HG03039 (cell line): ENCODE measurements around the gene GTF2H4.
"Not testable (repeated sequence)": the region's sequence is repeated elsewhere in the genome, so short reads cannot be mapped to it uniquely, and the experiment has no call there.

Experiments used
- ATAC-seq: cut with Tn5 transposase; IDR thresholded peaks from one replicate; pipeline ENCODE4 v1.9.1; 2021; ENCODE audit warnings: mild to moderate bottlenecking, moderate library complexity; ENCODE audit not compliant: unreplicated experiment

Gene GTF2H4

GRCh38 chr6:30907758-30908591, at the start of gene GTF2H4:
Gene GTF2H4, plus strand, starts transcription at chr6:30908207.
- peak; percentile 88 for ATAC-seq

GRCh38 chr6:30859726-30860125, 48.3 kb upstream of the GTF2H4 start:
- not testable (repeated sequence) for ATAC-seq

- ATAC-seq = no peak
Measured at GRCh38 chr6:30861257-30862048, 46.6 kb upstream of the GTF2H4 start.

GRCh38 chr6:30862156-30862875, 45.7 kb upstream of the GTF2H4 start:
- ATAC-seq = no peak

GRCh38 chr6:30864325-30864724, 43.7 kb upstream of the GTF2H4 start:
- ATAC-seq = no peak

- ATAC-seq = not testable (repeated sequence)
Measured at GRCh38 chr6:30869241-30869749, 38.7 kb upstream of the GTF2H4 start.

GRCh38 chr6:30870546-30870945, 37.5 kb upstream of the GTF2H4 start:
- ATAC-seq = no peak

- ATAC-seq = no peak
Measured at GRCh38 chr6:30871592-30872183, 36.3 kb upstream of the GTF2H4 start.

GRCh38 chr6:30873137-30873640, 34.8 kb upstream of the GTF2H4 start:
- no peak for ATAC-seq

- not testable (repeated sequence) for ATAC-seq
Measured at GRCh38 chr6:30873795-30874194, 34.2 kb upstream of the GTF2H4 start.

GRCh38 chr6:30875244-30876038, 32.6 kb upstream of the GTF2H4 start:
- no peak for ATAC-seq

GRCh38 chr6:30876039-30876730, 31.8 kb upstream of the GTF2H4 start:
- ATAC-seq = no peak

GRCh38 chr6:30877419-30878262, 30.4 kb upstream of the GTF2H4 start:
- ATAC-seq = no peak

GRCh38 chr6:30879684-30880427, 28.2 kb upstream of the GTF2H4 start:
- ATAC-seq = no peak

GRCh38 chr6:30880698-30881252, 27.2 kb upstream of the GTF2H4 start:
- ATAC-seq = no peak

- ATAC-seq = no peak
Measured at GRCh38 chr6:30881392-30882203, 26.4 kb upstream of the GTF2H4 start.
